WERI-Rb-1 (cell line): Measurements from ENCODE around the gene PIK3R2.

Experiments used
- DNase-seq: peaks from one replicate; pipeline ENCODE4 v3.0.0-alpha.2; 2020
- H3K27ac ChIP-seq: fragments of 250-450 bp; sonication (Bioruptor Pico); 2 replicates; pipeline ENCODE4 v1.5.1; 2020; ENCODE audit warnings: mild to moderate bottlenecking, moderate library complexity
- H3K27me3 ChIP-seq: fragments of 250-450 bp; sonication (Bioruptor Pico); 2 replicates; pipeline ENCODE4 v1.5.1; 2021; ENCODE audit warnings: mild to moderate bottlenecking, low read depth, moderate library complexity; ENCODE audit not compliant: insufficient read depth, severe bottlenecking
- H3K36me3 ChIP-seq: fragments of 250-450 bp; sonication (Bioruptor Pico); 2 replicates; pipeline ENCODE4 v1.5.1; 2020; ENCODE audit warnings: mild to moderate bottlenecking, moderate library complexity
- H3K4me3 ChIP-seq: 2 replicates; pipeline ENCODE4 v1.5.1; 2011; ENCODE audit warnings: low read depth, mild to moderate bottlenecking, control low read depth, low read length
- H3K9me3 ChIP-seq: fragments of 250-450 bp; sonication (Bioruptor Pico); 2 replicates; pipeline ENCODE4 v1.5.1; 2021; ENCODE audit warnings: mild to moderate bottlenecking, moderate library complexity; ENCODE audit not compliant: severe bottlenecking
- CTCF ChIP-seq: IDR thresholded peaks from 2 replicates; pipeline ENCODE4 v1.5.1; 2011; ENCODE audit warnings: low read depth, mild to moderate bottlenecking, control low read depth, inconsistent platforms, low read length

Gene PIK3R2

DNA sequence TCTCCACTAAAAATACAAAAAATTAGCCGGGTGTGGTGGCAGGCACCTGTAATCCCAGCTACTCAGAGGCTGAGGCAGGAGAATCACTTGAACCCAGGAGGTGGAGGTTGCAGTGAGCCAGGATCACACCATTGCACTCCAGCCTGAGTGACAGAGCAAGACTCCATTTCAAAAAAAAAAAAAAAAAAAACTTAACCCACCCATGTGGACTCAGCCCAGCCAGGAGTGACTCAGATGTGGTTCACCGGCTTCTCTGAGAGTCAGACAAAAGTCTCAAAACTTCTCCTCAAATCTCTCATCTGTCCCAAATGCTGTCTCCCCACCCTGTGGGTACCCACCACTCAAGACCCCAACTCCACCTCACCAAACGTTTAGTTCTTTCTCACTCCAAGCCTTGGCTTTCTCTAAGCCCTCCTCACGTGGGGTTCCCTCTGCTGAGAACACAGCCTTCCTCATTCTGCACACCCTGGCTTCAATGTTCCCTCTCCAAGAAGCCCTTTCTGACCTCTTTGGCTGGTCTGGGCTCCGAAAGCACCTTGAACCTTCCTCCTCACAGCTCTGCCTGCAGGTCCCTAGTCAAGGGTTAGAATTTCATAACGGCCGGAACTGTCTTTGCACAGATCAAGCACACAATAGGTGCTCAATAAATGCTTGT lies 61.9 kb downstream of the PIK3R2 start:
- Histone ChIP-seq H3K36me3 (no peaks in the 10 kb centered on the region), H3K4me3 (no peak overlapping the region), H3K9me3 (no peaks in the 10 kb centered on the region), H3K27ac (no peak overlapping the region), H3K27me3 (no peaks in the 10 kb centered on the region)
- TF ChIP-seq CTCF = no peak
- DNase-seq = no peak

GRCh38 chr19:18216789-18217188 lies 63.8 kb downstream of the PIK3R2 start:
- Histone ChIP-seq H3K27me3 (no peaks in the 10 kb centered on the region), H3K27ac (no peak overlapping the region), H3K9me3 (no peaks in the 10 kb centered on the region), H3K36me3 (no peaks in the 10 kb centered on the region), H3K4me3 (no peak overlapping the region)
- no peak for DNase-seq
- no peak for TF ChIP-seq CTCF

DNA sequence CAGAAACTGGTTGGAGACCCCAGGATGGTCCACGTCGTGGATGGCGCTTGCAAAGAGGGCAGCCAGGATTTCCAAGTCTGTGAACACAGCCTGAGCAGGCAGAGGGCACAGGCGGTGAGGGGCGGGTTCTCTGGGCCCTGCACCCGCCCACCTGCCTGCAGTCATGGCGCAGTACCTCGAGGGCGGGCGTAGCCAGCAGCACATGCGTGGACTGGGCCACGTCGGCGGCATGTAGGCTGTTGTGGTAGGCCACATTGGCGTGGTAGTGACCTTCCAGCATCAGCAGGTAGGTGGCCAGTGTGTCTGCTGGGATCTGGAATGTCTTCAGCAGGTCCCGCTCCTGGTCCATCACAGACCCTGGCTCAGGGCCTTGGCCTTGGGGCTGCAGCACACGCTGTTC lies 65.2 kb downstream of the PIK3R2 start:
- TF ChIP-seq CTCF = no peak
- no peak overlapping the region for H3K27ac ChIP-seq
- no peaks in the 10 kb centered on the region for H3K36me3 ChIP-seq
- H3K4me3 ChIP-seq = no peak overlapping the region
- H3K27me3 ChIP-seq = no peaks in the 10 kb centered on the region
- no peaks in the 10 kb centered on the region for H3K9me3 ChIP-seq
- no peak for DNase-seq

GRCh38 chr19:18218600-18218999 lies 65.6 kb downstream of the PIK3R2 start:
- H3K9me3 ChIP-seq = no peaks in the 10 kb centered on the region
- no peaks in the 10 kb centered on the region for H3K27me3 ChIP-seq
- H3K27ac ChIP-seq = no peak overlapping the region
- H3K4me3 ChIP-seq = no peak overlapping the region
- no peaks in the 10 kb centered on the region for H3K36me3 ChIP-seq
- no peak for TF ChIP-seq CTCF
- DNase-seq = no peak
